Omental fat pad (tissue), 4 donors: ENCODE results near the gene FAN1. TPM values are rescaled to one million over a fixed set of nuclear protein-coding genes. Genes with fewer than 3 reads are reported as not detected.
"Not testable (repeated sequence)": the region's sequence is repeated elsewhere in the genome, so short reads cannot be mapped to it uniquely, and the experiment has no call there.

Source experiments
- ATAC-seq: fragments of 150-250 bp; one replicate; pipeline ENCODE4 v1.9.1; 2016; ENCODE audit warnings: mild to moderate bottlenecking, moderate library complexity; ENCODE audit not compliant: low FRiP score
- DNase-seq: peaks from one replicate; pipeline ENCODE4 v3.0.0-alpha.2; 2019; ENCODE audit warnings: low spot score
- CTCF ChIP-seq, 3 donors: fragments of 450-650 bp; IDR thresholded peaks; one replicate each; pipeline ENCODE4 v1.5.1; 2016 to 2017; ENCODE audit warnings: antibody characterized with exemption in 3 of 3, mild to moderate bottlenecking in 3 of 3, moderate library complexity in 2 of 3
- total RNA-seq, 4 donors: library from RNA; depleted of rRNA; stranded (reverse); fragments of >200 nt; gene quantifications; one replicate each; pipeline ENCODE4 v1.1.0, GENCODE V29; 2016

FAN1 gene
- total RNA-seq, 4 donors from 2014 or later, result 11.9 to 18.1 (median 14.3) TPM

- DNase-seq (no peak), ATAC-seq (no peak)
- TF ChIP-seq CTCF (IDR thresholded peaks at IDR 0.05), result no peak
Observed at GRCh38 chr15:30878515-30878914, 25.2 kb upstream of the FAN1 start.

- no peak for TF ChIP-seq CTCF (IDR thresholded peaks at IDR 0.05)
- ATAC-seq, result no peak
- DNase-seq, result no peak
Observed at GRCh38 chr15:30882849-30883433, 20.8 kb upstream of the FAN1 start.

GRCh38 chr15:30883666-30884065 lies 20.0 kb upstream of the FAN1 start:
- not testable (repeated sequence) for ATAC-seq, DNase-seq

GRCh38 chr15:30885814-30886213 lies 17.9 kb upstream of the FAN1 start:
- DNase-seq (no peak), ATAC-seq (no peak)
- TF ChIP-seq CTCF (IDR thresholded peaks at IDR 0.05), result no peak

- ATAC-seq, result no peak
- TF ChIP-seq CTCF (IDR thresholded peaks at IDR 0.05), result no peak
- DNase-seq, result no peak
Observed at GRCh38 chr15:30889196-30889595, 14.5 kb upstream of the FAN1 start.

GRCh38 chr15:30895461-30896210 lies 8.1 kb upstream of the FAN1 start:
- no peak for TF ChIP-seq CTCF (IDR thresholded peaks at IDR 0.05)
- no peak for ATAC-seq
- DNase-seq, result no peak

- DNase-seq, result no peak
- TF ChIP-seq CTCF (IDR thresholded peaks at IDR 0.05), result no peak
- no peak for ATAC-seq
Observed at GRCh38 chr15:30896211-30896606, 7.5 kb upstream of the FAN1 start.
